Measurements from ENCODE around the gene HTR3B.

Gene HTR3B

DNA sequence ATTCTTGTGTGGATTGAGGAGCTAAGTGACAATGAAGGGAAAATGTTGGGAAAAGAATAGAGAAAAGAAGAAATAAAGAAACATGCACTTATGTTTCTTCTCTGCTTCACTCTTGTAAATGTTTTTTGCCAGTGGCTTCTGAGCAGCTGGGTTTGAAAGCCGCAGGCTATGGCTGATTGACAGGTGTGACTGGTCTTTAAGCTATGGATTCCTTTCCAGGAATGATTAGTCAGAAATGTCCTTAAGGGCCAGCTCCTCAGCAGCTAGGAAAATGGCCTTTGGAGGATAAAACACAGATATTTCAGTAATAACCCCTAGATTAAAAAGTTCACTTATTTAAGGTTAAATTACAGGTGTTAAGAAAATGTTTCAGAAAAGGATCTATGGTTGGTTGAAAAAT, 22.7 kb upstream of the HTR3B start:
- Histone ChIP-seq H3K9me3 (ENCODE audit: control insufficient read depth, low read length) (no peaks in the 10 kb centered on the region), H3K36me3 (ENCODE audit: control insufficient read depth, insufficient read depth, low read length) (no peaks in the 10 kb centered on the region), H3K4me3 (ENCODE audit: insufficient read depth, low read depth, low read length, poor library complexity, severe bottlenecking) (no peak overlapping the region), H3K27me3 (replicated peaks; ENCODE audit: control insufficient read depth, insufficient read depth, low read length, poor library complexity, severe bottlenecking) (no peaks in the 10 kb centered on the region), H3K4me1 (ENCODE audit: control insufficient read depth, insufficient read depth, low read length, poor library complexity, severe bottlenecking) (no peaks in the 10 kb centered on the region), H3K27ac (ENCODE audit: insufficient read depth, low read length, poor library complexity, severe bottlenecking) (no peak overlapping the region)
- no peak for DNase-seq

DNA sequence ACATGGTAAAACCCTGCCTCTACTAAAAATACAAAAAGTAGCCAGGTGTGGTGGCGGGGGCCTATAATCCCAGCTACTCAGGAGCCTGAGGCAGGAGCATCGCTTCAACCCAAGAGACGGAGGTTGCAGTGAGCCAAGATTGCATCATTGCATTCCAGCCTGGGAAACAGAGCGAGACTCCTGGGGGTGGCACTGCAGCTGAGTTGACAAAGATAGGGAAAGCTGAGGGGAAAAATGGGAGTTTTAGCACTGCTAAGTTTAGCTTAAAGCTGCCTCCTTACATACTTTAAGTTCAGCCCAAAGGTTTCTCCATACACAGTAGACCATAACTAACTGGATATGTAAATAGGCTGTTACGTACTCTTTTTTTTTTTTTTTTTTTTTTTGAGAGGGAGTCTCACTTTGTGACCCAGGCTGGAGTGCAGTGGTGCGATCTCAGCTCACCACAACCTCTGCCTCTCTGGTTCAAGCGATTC, 20.2 kb upstream of the HTR3B start:
- H3K9me3 ChIP-seq (ENCODE audit: control insufficient read depth, low read length): no peaks in the 10 kb centered on the region
- H3K27me3 ChIP-seq (replicated peaks; ENCODE audit: control insufficient read depth, insufficient read depth, low read length, poor library complexity, severe bottlenecking): no peaks in the 10 kb centered on the region
- H3K27ac ChIP-seq (ENCODE audit: insufficient read depth, low read length, poor library complexity, severe bottlenecking): no peak overlapping the region
- DNase-seq: no peak
- H3K4me3 ChIP-seq (ENCODE audit: insufficient read depth, low read depth, low read length, poor library complexity, severe bottlenecking): no peak overlapping the region
- no peaks in the 10 kb centered on the region for H3K36me3 ChIP-seq (ENCODE audit: control insufficient read depth, insufficient read depth, low read length)
- no peaks in the 10 kb centered on the region for H3K4me1 ChIP-seq (ENCODE audit: control insufficient read depth, insufficient read depth, low read length, poor library complexity, severe bottlenecking)

DNA sequence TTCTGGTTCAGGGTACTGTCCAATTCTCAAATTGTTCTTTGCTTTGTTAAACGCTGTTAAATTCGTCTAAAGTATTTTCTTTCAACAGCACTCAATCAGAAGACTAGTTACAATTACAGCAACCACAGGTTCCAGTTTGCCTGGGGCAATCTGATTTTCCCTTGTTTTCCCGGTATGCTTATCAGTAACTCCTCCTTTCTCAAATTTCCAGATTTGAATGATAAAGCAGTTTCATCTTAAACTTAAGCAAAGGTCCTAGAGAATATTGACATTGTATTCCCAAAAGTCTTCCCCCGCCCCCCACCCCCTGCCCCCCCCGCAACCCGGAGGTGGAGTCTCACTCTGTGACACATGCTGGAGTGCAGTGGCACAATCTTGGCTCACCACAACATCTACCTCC, 18.7 kb upstream of the HTR3B start:
- H3K27ac ChIP-seq (ENCODE audit: insufficient read depth, low read length, poor library complexity, severe bottlenecking): no peak overlapping the region
- no peak overlapping the region for H3K4me3 ChIP-seq (ENCODE audit: insufficient read depth, low read depth, low read length, poor library complexity, severe bottlenecking)
- no peaks in the 10 kb centered on the region for H3K36me3 ChIP-seq (ENCODE audit: control insufficient read depth, insufficient read depth, low read length)
- no peaks in the 10 kb centered on the region for H3K4me1 ChIP-seq (ENCODE audit: control insufficient read depth, insufficient read depth, low read length, poor library complexity, severe bottlenecking)
- no peaks in the 10 kb centered on the region for H3K9me3 ChIP-seq (ENCODE audit: control insufficient read depth, low read length)
- no peaks in the 10 kb centered on the region for H3K27me3 ChIP-seq (replicated peaks; ENCODE audit: control insufficient read depth, insufficient read depth, low read length, poor library complexity, severe bottlenecking)
- DNase-seq: no peak

DNA sequence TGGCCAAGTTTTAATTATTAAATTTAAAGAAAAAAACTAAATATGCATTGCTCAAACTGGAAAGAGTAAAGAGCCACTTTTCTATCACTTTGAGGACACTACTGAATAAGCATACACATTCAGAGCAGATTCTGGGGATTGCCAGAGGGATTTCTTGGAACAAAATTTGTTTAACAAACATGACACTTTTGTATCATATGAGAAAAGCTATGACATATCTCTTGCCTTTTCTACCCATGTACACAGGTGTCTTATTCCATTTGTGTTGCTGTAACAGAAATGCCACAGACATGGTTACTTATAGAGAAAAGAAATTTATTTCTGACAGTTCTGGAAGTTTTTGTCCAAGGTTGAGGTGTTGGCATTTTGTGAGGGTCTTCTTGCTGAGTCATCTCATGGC, 15.7 kb upstream of the HTR3B start:
- Histone ChIP-seq H3K27me3 (replicated peaks; ENCODE audit: control insufficient read depth, insufficient read depth, low read length, poor library complexity, severe bottlenecking) (no peaks in the 10 kb centered on the region), H3K4me1 (ENCODE audit: control insufficient read depth, insufficient read depth, low read length, poor library complexity, severe bottlenecking) (no peaks in the 10 kb centered on the region), H3K4me3 (ENCODE audit: insufficient read depth, low read depth, low read length, poor library complexity, severe bottlenecking) (no peak overlapping the region), H3K27ac (ENCODE audit: insufficient read depth, low read length, poor library complexity, severe bottlenecking) (no peak overlapping the region), H3K36me3 (ENCODE audit: control insufficient read depth, insufficient read depth, low read length) (no peaks in the 10 kb centered on the region), H3K9me3 (ENCODE audit: control insufficient read depth, low read length) (no peaks in the 10 kb centered on the region)
- DNase-seq: no peak

DNA sequence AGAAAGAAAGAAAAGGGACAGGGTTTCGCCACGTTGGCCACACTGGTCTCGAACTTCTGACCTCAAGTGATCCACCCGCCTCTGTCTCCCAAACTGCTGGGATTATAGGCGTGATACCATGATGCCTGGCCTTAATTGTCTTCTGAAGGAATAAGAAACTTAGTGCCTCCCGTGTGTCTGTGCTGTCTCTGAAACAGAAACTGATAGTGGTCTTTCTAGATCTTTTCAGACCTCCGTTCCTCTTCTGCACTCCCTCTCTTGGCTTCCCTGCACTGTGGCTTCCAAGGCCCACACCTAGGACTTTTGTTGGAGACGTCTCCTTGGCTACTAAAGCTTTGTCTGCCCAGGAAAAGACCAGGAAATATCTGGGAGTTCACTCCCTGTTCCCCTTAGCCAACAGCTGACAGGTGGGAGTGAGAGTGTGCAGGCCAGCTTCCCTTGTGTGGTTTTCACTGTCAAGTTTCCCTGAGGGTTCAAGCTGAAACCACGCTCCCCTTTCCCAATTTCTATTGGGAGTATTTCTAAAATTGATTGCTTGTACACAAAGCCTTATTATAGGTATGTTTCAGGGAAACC, 10.1 kb upstream of the HTR3B start:
- H3K36me3 ChIP-seq (ENCODE audit: control insufficient read depth, insufficient read depth, low read length): no peaks in the 10 kb centered on the region
- no peaks in the 10 kb centered on the region for H3K9me3 ChIP-seq (ENCODE audit: control insufficient read depth, low read length)
- no peak overlapping the region for H3K4me3 ChIP-seq (ENCODE audit: insufficient read depth, low read depth, low read length, poor library complexity, severe bottlenecking)
- no peaks in the 10 kb centered on the region for H3K4me1 ChIP-seq (ENCODE audit: control insufficient read depth, insufficient read depth, low read length, poor library complexity, severe bottlenecking)
- H3K27ac ChIP-seq (ENCODE audit: insufficient read depth, low read length, poor library complexity, severe bottlenecking): no peak overlapping the region
- no peak for DNase-seq
- H3K27me3 ChIP-seq (replicated peaks; ENCODE audit: control insufficient read depth, insufficient read depth, low read length, poor library complexity, severe bottlenecking): no peaks in the 10 kb centered on the region

DNA sequence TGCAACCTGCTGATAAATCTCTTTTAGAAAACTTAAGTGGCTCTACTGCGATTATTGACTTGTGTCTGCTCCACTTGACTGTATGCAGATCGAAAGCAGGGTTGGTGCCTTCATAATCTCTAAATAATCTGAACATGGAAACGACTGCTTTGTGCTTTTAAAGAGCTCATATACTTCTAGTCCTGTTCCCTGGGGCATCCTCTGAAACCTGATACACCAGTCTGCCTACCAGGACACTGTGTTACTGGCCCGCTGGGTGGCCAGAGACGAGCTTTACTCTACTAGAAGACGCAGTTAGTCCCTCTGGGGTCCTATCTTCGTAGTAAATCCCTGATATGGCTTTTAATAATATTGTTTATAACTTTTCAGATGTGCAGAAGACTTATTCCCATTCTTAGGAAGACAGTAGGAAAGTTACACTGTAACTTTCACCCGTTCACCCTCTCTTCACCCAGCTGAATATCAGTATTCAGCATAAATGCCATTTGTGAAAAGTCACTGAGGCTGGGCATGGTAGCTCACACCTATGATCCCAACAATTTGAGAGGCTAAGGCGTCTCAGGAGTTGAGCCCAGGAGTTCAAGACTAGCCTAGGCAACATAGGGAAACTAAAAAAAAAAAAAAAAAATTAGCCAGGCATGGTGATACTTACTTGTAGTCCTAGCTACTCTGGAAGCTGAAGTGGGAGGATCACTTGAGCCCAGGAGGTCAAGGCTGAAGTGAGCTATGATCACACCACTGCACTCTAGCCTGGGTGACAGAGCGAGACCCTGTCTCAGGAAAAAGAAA, 9.0 kb upstream of the HTR3B start:
- Histone ChIP-seq H3K4me1 (ENCODE audit: control insufficient read depth, insufficient read depth, low read length, poor library complexity, severe bottlenecking) (no peaks in the 10 kb centered on the region), H3K9me3 (ENCODE audit: control insufficient read depth, low read length) (no peaks in the 10 kb centered on the region)
- no peak for DNase-seq

DNA sequence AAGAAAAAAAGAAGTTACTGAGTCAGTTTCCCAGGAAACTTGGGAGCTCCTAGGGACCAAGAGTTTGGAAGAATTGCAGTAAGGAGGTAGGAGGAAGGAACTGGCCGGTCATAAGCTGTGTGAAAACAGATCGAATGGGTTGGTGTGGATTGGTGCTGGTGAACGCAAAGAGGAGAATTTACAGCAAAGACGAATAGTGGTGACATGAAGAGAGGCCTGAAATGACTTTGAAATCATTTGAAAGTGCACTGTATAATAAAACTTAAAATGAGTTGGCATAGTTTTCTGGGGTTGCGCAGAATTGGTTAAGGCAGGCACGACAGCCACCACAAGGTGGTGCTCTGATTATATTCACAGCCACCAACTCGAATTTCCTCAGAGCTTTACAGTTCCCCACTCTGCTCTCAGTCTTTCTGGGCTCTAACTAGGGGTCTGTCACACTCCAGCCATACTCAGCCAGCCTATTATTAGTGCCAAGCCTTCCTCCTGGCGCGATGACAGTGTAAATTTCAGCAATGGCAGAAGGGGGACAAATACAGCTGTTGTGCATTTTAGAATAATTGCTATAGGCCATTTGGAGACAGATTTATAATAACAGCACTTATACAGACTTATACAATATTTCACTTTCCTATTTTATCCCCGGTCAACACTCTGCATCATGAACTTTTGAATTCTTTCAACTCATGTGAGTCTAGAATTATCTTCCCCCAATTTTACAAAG, 8.3 kb upstream of the HTR3B start:
- Histone ChIP-seq H3K4me3 (ENCODE audit: insufficient read depth, low read depth, low read length, poor library complexity, severe bottlenecking) (no peak overlapping the region), H3K36me3 (ENCODE audit: control insufficient read depth, insufficient read depth, low read length) (no peaks in the 10 kb centered on the region), H3K9me3 (ENCODE audit: control insufficient read depth, low read length) (no peaks in the 10 kb centered on the region), H3K4me1 (ENCODE audit: control insufficient read depth, insufficient read depth, low read length, poor library complexity, severe bottlenecking) (no peaks in the 10 kb centered on the region), H3K27me3 (replicated peaks; ENCODE audit: control insufficient read depth, insufficient read depth, low read length, poor library complexity, severe bottlenecking) (no peaks in the 10 kb centered on the region), H3K27ac (ENCODE audit: insufficient read depth, low read length, poor library complexity, severe bottlenecking) (no peak overlapping the region)
- no peak for DNase-seq

More for the DNA sequence above, 9.0 kb upstream of the HTR3B start:
- no peak overlapping the region for H3K4me3 ChIP-seq (ENCODE audit: insufficient read depth, low read depth, low read length, poor library complexity, severe bottlenecking)
- no peaks in the 10 kb centered on the region for H3K27me3 ChIP-seq (replicated peaks; ENCODE audit: control insufficient read depth, insufficient read depth, low read length, poor library complexity, severe bottlenecking)
- no peaks in the 10 kb centered on the region for H3K36me3 ChIP-seq (ENCODE audit: control insufficient read depth, insufficient read depth, low read length)
- no peak overlapping the region for H3K27ac ChIP-seq (ENCODE audit: insufficient read depth, low read length, poor library complexity, severe bottlenecking)

DNA sequence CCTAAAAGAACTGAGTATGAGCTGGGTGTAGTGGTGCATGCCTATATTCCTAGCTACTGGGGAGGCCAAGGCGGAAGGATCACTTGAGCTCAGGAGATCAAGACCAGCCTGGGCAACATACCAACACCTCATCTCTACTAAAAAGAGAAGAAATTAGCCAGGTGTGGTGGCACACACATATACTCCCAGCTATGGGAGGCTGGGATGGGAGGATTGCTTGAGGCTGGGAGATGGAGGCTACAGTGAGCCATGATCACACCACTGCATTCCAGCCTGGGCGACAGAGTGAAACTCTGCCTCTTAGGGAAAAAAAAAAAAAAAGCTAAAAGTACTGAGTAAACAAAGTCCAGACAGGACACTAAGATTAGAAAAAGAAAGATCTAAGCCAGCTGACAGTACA, 3.5 kb upstream of the HTR3B start:
- Histone ChIP-seq H3K4me3 (ENCODE audit: insufficient read depth, low read depth, low read length, poor library complexity, severe bottlenecking) (no peak overlapping the region), H3K27ac (ENCODE audit: insufficient read depth, low read length, poor library complexity, severe bottlenecking) (no peak overlapping the region), H3K36me3 (ENCODE audit: control insufficient read depth, insufficient read depth, low read length) (no peaks in the 10 kb centered on the region), H3K9me3 (ENCODE audit: control insufficient read depth, low read length) (no peaks in the 10 kb centered on the region), H3K4me1 (ENCODE audit: control insufficient read depth, insufficient read depth, low read length, poor library complexity, severe bottlenecking) (no peaks in the 10 kb centered on the region), H3K27me3 (replicated peaks; ENCODE audit: control insufficient read depth, insufficient read depth, low read length, poor library complexity, severe bottlenecking) (no peaks in the 10 kb centered on the region)
- no peak for DNase-seq

DNA sequence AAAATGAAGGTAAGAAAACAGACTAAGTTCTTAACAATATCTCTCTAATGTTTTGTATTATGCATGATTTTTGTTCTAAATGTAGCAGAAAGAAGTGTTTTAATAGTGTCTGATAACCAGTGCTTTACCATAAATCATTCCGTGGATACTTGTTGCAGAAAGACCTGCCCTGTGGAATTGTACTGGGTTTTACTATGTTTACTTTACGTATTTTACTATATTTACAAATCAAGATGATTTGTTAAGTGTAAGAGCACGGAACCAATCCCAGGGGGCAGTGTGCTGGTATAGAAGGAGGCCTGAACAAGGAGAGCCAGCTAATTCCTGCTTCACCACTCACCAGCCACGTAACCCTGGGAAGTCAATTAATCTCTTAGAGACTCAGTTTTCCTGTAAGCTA, 1.4 kb downstream of the HTR3B start:
- Histone ChIP-seq H3K4me1 (ENCODE audit: control insufficient read depth, insufficient read depth, low read length, poor library complexity, severe bottlenecking) (no peaks in the 10 kb centered on the region), H3K27ac (ENCODE audit: insufficient read depth, low read length, poor library complexity, severe bottlenecking) (no peak overlapping the region), H3K4me3 (ENCODE audit: insufficient read depth, low read depth, low read length, poor library complexity, severe bottlenecking) (no peak overlapping the region), H3K9me3 (ENCODE audit: control insufficient read depth, low read length) (no peaks in the 10 kb centered on the region), H3K36me3 (ENCODE audit: control insufficient read depth, insufficient read depth, low read length) (no peaks in the 10 kb centered on the region), H3K27me3 (replicated peaks; ENCODE audit: control insufficient read depth, insufficient read depth, low read length, poor library complexity, severe bottlenecking) (no peaks in the 10 kb centered on the region)
- no peak for DNase-seq

DNA sequence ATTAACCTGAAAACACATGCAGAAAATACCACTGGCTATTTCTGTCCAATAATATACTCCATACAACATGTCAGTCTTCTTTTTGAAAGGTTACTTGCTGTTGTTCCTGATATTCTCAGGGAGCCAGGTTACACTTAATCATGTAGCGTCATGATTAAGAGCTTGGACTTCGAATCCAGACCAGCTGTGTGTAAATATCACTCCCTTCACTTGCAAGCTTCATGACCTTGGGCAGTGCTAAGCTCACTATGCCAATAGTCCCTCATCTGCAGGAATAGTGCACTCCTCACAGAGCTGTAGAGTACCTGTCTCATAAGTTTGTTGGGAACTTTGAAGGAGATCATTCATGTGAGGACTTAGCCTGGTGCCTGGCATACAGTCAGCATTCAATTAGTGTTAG, 1.9 kb downstream of the HTR3B start:
- no peak for DNase-seq
- Histone ChIP-seq H3K27me3 (replicated peaks; ENCODE audit: control insufficient read depth, insufficient read depth, low read length, poor library complexity, severe bottlenecking) (no peaks in the 10 kb centered on the region), H3K27ac (ENCODE audit: insufficient read depth, low read length, poor library complexity, severe bottlenecking) (no peak overlapping the region), H3K4me3 (ENCODE audit: insufficient read depth, low read depth, low read length, poor library complexity, severe bottlenecking) (no peak overlapping the region), H3K4me1 (ENCODE audit: control insufficient read depth, insufficient read depth, low read length, poor library complexity, severe bottlenecking) (no peaks in the 10 kb centered on the region), H3K36me3 (ENCODE audit: control insufficient read depth, insufficient read depth, low read length) (no peaks in the 10 kb centered on the region), H3K9me3 (ENCODE audit: control insufficient read depth, low read length) (no peaks in the 10 kb centered on the region)
